Hepatic stellate cell (primary cell): ENCODE results near the gene BTBD9.

Source experiments
- DNase-seq: peaks from one replicate; pipeline ENCODE4 v3.0.0; 2011; ENCODE audit warnings: low spot score

Gene BTBD9

DNA sequence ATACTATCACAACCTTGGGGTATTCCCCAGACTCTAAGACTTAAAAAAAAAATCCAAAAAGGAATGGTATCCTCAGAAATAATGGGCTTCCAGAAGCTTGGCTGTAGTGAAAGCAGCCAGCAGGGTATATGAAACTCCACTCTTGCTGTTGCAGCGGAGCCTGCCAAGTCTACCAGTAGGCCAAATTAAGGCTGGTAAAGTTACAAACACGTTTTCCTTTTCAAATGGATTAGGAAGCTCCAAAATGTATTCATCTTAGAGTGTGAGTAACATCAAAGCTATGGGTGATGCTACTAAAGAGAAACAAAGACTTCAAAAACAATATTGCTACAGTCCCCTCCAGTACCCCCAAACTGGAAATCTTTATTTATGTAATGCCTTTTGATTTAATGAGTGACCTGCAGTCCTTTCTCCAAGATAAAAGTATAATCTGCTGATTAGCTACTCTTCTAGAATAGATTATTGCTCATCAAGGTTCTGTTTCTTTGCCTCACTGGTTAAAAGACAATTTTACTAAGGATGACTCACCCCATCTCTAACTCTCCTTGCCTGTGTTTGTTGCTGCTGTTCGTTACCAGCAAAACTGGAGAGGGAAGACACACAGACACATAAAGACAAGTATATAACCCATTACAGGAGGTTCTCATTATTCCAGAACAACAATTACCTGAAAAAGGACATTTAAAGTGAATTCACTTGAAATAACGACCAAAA is 84.9 kb downstream of the BTBD9 start:
- peak; percentile 41 for DNase-seq

DNA sequence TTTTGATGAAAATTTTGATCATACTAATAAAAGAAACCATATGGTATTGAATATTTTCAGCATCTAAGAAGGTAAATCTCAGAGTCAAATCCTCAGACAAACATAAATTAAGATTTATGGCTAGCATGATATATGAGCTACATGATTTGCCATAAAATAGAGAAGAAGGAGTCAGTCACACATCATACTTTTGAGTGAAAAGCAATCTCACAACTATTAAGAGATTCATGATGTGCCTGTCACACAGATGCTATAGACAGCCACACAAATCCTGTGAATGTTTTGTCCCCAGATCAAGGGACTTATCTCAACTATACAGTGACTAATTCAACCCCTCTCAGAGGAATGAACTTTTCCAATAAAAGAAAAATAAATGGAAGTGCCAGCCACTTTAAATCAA is 85.7 kb downstream of the BTBD9 start:
- no peak for DNase-seq

DNA sequence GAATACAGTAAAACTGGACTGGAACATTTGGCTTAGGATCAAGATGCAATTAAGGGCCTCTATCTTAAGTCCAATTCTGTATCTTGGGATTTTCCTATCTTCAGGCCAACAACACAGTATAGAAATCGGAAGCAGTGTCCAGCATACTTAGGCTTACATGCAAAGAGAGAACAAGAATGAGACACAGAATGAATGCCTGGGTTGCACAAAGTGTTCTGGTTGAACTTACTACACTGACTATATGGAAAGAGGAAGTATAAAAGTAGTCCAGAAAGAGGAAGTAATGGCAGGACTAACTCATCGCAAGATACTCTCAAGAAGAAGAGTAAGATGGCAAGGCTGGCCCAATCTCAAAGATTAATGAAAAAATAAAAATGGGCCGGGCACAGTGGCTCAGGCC is 87.6 kb downstream of the BTBD9 start:
- DNase-seq, result no peak

DNA sequence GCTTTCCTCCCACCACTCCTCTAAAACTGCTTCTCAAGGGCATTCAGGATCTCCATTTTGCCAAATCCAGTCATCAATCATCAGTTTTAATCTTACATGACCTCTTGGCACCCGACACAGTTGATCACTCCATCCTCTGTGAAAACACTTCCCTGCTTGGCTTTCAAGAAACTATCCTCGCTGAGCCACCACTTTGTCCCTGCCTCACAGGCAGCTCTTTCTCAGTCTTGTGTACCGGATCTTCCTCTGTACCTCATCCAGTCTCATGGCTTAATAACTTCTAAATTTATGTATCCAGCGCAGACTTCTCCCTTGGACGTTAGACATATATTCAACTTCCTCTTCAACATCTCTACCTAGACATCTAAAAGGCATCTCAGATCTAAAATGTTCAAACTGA is 89.9 kb downstream of the BTBD9 start:
- DNase-seq, result no peak

DNA sequence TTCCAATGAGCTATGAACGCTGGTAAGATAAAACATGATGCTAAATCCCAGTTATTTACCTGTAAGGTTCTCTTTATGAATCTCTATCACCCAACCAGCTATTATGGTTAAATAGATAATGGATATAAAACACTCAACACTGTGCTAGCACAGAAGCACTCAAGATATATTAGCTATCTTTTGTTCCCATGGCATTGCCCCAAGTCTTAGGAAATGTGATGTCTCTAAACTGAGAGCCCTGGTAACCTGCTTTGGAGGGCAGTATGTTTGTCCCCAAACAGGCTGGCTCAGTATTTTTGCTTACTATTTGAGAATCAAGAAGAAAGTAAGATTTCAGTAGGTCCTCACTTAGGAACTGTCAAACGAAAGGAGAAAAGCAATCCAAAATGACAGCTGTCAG is 90.5 kb downstream of the BTBD9 start:
- DNase-seq, result no peak

DNA sequence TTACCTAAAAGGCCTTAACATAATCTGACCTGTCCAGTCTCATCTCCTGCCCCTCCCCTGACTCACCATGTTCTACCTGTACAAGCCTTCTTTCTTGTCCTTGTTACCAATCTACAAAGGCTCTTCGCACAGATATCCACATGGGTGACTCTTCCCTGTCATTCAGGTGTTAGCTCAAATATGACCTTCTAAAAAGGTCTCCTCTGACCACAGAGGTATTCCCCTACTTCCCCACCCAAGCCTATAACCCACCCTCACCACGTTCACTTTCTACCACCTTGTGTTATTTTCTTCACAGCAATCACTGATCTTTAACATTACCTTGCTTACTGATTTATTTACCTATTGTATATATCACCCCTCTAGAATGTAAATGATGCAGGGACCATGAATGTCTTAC is 96.7 kb downstream of the BTBD9 start:
- DNase-seq, result no peak

DNA sequence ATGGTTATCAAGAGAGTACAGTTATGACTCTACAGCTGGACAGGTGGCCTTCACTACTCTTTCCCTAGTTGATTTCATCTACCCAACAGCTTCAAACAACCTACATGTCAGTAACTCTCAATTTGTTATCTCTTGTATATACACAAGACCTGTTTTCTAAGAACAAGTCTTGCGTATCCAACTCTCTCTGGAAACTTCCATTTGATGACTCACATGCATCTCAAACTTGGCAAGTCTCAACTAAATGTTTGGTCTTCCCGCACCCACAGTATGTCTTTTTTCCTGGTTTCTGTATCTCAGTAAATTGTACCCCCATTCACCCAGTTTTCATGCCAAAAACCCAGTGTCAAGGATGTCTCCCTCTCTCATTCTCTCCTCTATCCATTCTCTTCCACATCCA is 97.7 kb downstream of the BTBD9 start:
- no peak for DNase-seq

DNA sequence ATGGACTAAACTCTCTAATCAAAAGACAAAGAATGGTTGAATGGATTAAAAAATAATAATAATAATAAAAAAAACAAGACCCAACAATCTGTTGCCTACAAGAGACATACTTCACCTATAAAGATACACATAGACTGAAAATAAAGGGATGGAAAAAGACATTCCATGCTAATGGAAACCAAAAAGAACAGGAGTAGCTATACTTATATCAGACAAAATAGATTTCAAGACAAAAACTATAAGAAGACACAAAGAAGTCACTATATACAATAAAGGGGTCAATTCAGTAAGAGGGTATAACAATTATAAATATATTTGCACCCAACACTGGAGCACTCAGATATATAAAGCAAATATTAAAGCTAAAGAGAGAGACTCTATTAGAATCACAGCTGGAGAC is 106.7 kb downstream of the BTBD9 start:
- no peak for DNase-seq

DNA sequence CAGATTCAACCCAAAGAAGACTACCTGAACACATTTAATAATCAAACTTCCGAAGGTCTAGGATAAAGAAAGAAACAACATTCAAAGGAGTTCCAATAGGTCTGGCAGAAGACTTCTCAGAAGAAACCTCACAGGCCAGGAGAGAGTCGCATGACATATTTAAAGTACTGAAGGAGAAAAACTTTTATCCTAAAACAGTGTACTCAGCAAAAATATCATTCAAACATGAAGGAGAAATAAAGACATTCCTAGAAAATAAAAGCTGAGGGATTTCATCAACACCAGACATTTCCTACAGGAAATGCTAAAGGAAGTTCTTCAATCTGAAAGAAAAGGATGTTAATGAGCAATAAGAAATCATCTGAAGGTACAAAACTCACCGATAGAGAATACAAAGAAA is 108.6 kb downstream of the BTBD9 start:
- no peak for DNase-seq

DNA sequence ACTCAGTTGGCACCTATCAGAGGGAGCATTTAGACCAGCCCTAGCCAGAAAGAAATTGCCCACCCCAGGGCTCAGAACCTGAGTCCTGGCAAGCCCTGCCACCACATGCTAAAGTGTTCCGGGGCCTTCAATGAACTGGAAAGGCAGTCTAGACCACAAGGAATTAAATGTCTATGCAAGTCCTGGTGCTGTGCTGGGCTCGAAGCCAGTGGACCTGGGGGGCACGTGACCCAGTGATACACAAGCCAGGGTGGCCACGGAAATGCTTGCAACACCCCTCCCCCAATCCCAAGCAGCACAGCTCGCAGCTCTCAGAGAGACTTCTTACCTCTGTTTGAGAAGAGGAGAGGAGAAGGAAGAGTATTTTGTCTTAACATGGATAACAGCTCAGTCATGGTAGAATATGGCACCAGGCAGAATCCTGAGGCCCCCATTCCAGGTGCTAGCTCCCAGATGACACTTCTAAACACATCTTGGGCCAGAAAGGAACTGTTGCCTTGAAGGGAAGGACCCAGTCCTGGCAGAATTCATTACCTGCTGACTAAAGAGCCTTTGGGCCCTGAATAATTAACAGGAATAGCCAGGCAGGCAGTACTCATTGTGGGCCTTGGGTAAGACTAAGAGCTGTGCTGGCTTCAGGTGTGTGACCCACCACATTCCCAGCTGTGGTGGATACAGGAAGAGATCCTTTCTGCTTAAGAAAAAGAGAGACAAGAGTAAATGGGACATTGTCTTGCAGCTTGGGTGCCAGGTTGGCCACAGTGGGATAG is 111.3 kb downstream of the BTBD9 start:
- DNase-seq, result no peak

DNA sequence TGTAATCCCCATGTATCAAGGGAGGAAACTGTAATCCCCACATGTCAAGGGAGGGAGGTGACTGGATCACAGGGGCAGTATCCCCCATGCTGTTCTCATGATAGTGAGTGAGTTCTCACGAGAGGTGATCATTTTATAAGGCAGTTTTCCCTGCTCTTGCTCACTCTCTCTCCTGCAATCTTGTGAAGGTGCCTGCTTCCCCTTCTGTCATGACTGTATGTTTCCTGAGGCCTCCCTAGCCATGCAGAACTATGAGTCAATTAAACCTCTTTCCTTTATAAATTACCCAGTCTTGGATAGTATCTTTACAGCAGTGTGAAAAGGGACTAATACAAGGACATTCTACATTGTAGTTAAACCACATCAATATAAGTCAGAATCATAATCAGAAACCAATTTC is 112.4 kb downstream of the BTBD9 start:
- DNase-seq, result no peak

DNA sequence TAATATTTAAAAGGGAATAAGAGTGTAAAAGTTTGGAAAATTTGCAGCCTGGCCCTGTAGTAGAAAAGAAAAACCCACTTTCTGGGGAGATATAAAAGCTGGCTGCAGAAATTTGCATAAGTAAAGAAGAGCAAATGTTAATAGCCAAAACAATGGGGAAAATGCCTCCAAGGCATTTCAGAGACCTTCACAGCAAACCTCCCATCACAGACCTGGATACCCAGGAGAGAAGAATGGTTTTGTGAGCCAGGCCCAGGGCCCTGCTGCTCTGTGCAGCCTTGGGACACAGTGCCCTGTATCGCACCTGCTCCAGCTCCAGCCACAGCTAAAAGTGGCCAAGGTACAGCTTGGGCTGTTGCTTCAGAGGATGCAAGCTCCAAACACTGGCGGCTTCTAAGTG is 113.8 kb downstream of the BTBD9 start:
- DNase-seq, result no peak

DNA sequence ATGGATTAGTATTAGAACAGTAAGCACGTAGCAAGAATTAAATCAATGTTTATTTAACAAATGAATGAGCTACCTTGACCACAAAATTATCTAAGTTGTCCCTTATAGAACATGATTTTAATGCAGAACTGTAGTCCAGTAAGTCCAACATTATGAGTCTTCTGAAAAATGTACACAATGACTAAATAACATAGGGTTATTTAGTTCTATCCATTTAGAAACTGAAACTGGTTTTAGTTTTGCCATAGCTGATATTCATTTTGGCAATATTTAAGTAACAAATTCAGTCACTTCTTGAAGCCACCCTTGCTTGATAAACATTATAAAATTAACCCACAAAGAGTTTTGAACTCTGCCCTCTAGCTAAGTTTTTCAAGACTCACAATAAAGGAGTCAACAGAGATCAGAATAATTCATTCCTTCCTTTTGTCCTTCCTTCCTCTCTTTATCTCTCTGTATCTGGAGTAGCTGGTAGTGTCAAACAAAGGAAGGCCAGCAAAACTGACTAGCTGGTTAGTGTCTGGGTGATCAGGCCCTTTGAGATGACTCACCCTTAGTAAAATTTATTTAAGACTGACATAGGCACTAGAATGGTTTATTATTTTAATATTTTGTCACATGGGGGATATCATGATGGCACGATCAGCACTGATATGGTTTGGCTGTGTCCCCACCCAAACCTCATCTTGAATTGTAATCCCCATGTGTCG is 115.1 kb downstream of the BTBD9 start:
- DNase-seq, result peak; percentile 12

DNA sequence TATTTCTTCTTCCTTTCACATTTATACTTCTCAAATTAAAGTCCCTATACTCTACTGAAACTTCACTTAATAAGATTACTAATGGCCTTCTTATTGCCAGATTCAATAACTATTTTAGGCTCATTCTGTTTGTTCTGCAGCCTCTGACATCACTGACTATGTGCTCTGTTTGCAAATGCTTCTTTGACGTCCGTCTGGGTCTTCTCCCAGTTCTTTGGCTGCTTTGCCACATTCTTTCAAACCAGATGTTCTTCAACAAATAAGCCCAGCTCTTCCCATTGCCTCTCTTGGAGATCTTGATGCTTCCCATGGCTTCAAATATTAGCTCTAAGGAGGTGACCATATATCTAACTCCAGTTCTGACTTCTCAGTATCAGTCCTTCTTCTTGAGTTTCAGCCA is 117.4 kb downstream of the BTBD9 start:
- peak; percentile 31 for DNase-seq

DNA sequence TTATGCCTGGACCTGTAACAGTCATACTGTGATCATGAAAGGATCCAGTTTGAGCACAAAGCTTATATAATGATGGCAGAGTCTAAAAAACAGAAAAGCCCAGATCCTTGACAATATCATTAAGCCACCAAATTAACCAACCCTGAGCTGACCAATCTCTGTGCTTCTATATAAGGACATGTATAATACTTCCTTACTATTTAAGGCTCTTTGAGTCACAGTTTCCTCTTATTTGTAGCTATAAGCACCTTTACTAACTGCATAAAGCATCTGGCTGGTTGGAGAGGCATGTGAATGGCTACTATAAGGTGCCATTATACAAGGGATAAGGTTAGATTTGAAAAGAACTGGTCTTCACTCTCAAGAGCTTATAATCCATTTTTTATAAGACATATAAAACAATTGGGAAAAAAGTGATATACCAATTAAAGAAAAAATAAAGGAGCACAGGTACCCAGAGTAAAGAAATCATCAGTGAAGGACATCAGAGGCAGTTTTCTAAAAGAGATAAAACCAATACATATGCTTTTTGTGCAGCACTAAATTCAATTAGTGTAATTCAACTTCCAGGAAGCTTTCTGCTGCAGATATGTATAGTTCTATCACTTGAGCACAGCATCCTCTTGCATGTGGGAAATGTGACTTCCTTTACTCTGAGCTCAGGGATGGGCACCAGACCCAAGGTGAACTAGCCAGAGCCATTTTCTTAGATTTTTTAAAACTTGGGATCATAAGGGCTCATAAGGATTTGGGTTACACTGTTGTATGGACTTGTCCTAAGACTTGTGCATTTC is 121.0 kb downstream of the BTBD9 start:
- no peak for DNase-seq

DNA sequence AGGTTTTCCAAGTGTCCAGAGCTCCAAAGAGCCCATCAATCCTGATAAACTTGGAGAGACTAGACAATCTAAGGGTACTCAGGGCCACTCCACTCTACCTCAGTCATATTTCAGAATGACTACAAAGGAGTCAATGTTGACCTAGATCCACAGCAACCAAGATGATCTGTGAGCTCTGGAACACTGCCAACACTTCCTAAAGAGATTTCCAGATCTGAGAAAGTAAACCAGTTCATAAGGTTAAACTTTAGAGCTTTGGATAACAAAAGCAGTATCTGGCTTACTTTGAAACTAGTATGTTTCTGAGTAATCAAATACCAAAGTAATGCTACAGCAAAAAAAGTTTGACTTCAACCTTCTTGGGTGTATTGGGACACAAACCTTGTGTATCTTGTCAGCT is 122.7 kb downstream of the BTBD9 start:
- DNase-seq, result no peak

DNA sequence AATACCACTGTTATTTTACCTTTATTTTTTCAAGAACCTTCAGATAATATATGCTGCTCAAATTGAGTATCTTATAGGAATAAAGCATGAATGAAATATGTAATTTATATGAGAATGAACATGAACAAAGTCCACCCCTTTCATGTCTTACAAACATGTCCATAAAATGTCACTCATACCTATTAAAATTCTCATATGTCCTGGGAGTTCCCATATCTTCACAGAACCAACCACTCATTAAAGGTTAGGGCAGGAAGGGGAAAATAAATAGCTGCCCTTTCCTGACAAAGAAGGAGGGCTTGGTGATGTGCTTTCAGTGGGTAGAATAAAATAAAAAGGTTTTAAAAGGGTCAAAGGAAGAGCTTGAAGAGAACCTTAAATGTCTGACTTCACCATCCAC is 125.3 kb downstream of the BTBD9 start:
- DNase-seq, result no peak

DNA sequence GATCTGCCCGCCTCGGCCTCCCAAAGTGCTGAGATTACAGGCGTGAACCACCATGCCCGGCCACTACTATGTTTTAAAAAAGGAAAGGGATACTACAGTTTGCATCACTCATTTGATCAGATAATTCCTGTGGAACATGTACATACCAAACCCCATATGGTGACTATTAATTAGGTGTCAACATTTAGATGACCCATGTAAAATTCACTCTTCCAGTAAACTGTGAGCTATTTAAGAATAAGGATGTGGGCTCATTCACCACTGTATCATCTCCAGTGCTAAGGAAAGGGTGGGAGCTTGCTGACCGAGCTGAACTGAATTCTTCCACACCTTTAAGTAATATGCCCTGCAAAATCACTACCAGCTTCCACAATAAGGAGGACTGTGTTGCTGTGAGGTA is 127.5 kb downstream of the BTBD9 start:
- no peak for DNase-seq

DNA sequence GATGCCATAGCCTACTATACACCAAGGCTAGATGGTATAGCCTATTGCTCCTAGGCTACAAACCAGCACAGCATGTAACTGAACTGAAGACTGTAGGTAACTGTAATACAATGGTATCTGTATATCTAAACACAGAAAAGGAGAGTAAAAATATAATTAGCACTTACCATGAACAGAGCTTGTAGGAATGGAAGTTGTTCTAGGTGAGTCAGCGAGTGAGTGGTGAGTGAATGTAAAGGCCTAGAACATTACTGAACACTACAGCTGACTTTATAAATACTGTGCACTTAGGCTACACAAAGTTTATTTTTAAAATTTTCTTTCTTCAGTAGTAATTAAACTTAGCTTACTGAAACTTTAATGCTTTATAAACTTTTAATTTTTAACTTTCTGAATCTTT is 129.5 kb downstream of the BTBD9 start:
- DNase-seq, result no peak

DNA sequence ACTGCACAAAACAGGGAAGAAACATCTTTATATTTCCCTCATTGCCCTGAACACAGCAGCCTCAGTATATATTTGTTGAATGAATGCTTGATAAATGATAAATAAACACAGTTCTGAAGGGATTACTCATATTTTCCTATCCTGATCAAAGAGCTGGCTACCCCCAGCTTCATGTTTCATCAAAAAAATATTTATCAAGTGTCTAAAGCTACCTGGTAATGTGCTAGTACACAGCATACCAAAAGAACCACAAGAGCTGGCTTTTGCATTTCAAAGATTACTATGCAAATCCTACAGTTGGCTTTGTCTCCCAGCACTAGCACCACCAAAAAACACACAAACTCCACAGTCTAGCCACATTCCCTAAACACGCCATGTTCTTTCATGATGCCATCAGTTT is 130.0 kb downstream of the BTBD9 start:
- peak; percentile 11 for DNase-seq

DNA sequence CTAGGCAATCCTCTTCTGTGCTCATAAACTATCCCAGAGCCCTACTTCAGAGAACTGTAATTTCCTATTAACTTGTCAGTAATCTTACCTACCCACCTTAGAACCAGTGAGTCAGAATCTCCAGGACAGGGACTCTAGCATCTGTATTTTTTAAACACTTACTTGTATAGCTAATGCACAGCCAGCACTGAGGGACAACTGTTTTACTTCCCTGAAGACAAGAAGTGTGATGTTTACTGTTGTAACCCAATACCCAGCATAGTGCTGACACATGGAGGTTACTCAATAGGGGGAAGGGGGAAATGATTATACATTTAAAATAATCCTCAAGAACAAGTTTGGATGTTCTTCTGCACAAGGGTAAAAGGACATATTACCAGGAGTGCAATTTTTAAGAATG is 130.8 kb downstream of the BTBD9 start:
- DNase-seq, result no peak

DNA sequence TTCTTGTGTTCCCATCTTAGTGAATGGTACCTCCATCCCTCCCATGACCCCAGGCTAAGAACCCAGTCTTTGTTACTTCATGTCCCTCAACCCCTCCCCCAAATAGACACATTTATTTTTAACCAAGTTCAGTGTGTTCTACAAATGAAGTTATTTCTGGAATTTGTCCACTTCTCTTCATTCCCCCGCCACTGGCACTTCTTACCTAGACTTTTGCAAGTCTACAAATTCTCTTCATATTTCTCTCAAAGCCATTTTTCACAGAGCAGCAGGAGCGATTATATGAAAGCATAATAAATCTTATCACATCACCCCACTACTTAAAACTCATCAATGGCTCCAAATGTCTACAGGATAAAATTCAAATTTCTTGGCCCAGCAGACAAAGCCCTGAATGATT is 131.4 kb downstream of the BTBD9 start:
- DNase-seq, result no peak

DNA sequence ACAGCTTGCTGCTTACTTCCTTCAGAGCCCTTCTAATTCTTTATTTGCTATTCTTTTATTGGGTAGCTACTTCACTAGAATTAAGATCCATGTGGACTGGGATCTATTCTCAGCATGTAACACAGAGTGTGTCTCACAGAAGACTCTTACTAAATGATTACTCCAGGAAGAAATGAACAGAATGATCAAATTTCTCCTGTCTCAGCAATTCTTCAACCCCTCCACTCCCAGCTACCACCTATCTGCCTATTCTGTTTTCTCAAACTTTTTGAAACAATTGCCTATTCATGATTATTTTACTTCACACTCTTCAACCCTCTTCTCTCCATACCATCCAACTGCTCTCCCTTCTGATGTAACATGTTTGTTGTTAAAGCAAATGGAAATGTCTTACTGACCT is 132.6 kb downstream of the BTBD9 start:
- no peak for DNase-seq
